ENCODE results near the gene OR6J1. TPM values are rescaled to one million over a fixed set of nuclear protein-coding genes. Genes with fewer than 3 reads are reported as not detected.
"Not testable (repeated sequence)": the region's sequence is repeated elsewhere in the genome, so short reads cannot be mapped to it uniquely, and the experiment has no call there.

Gene OR6J1
- total RNA-seq, 1 experiment from 2014 or later, result 0.18 TPM

DNA sequence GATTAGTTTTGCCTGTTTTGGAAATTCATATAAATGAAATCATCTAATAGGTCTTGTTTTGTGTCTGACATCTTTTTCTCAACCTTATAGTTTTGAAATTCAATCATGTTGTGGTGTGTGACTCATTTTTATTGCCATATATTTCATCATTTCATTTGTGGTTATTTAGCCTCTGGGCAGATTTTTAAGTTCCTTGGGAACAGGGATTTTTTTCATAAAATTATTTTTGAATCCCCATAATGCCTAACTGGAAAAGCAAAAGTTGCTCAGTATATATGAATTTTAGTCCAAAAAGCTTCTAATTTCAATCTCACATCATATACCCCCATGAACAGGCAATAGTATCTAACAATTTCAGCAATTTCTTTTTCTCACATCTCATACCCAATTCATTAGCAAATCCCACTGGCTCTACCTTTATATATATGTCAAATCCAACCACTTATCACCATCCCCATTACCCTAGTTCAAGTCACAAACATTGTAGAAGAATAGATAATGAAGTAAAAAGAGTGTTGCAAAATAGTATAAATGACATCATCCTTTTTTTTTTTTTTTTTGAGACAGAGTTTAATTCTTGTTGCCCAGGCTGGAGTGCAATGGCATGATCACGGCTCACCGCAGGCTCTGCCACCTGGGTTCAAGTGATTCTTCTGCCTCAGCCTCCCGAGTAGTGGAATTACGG, 2.6 kb upstream of the OR6J1 start:
- H3K9me3 ChIP-seq, result no peaks in the 10 kb centered on the region
- intact Hi-C loops (cut with micrococcal nuclease; ENCODE audit: unreplicated experiment), result no loop called here
- TF ChIP-seq, protein P1, sequence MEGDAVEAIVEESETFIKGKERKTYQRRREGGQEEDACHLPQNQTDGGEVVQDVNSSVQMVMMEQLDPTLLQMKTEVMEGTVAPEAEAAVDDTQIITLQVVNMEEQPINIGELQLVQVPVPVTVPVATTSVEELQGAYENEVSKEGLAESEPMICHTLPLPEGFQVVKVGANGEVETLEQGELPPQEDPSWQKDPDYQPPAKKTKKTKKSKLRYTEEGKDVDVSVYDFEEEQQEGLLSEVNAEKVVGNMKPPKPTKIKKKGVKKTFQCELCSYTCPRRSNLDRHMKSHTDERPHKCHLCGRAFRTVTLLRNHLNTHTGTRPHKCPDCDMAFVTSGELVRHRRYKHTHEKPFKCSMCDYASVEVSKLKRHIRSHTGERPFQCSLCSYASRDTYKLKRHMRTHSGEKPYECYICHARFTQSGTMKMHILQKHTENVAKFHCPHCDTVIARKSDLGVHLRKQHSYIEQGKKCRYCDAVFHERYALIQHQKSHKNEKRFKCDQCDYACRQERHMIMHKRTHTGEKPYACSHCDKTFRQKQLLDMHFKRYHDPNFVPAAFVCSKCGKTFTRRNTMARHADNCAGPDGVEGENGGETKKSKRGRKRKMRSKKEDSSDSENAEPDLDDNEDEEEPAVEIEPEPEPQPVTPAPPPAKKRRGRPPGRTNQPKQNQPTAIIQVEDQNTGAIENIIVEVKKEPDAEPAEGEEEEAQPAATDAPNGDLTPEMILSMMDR (IDR thresholded peaks at IDR 0.05; ENCODE audit: insufficient read depth in 1 of 2, low read depth in 1 of 2, low read length in 1 of 2, severe bottlenecking in 1 of 2, unreplicated experiment in 1 of 2), result no peak
- Mint-ChIP-seq H3K4me3 (ENCODE audit: unreplicated experiment) (no peak overlapping the region), H3K27me3 (ENCODE audit: insufficient read depth, unreplicated experiment) (no peaks in the 10 kb centered on the region), H3K9me3 (ENCODE audit: unreplicated experiment) (no peaks in the 10 kb centered on the region), H3K36me3 (ENCODE audit: insufficient read depth, unreplicated experiment) (peaks cover 3% of the 10 kb centered on the region), H3K27ac (ENCODE audit: unreplicated experiment) (no peak overlapping the region), H3K4me1 (ENCODE audit: low read depth, unreplicated experiment) (peaks cover 17% of the 10 kb centered on the region)
- BruUV-seq (replicated peaks), result no TSS peak
- H3K4me1 ChIP-seq, result peaks cover 18% of the 10 kb centered on the region
- H3K4me3 ChIP-seq (ENCODE audit: low read depth, low read length), result no peak overlapping the region
- no peaks in the 10 kb centered on the region for H3K27me3 ChIP-seq (replicated peaks; ENCODE audit: control insufficient read depth, insufficient read depth, low read length)
- ChIA-PET CTCF (no interaction called here), POLR2A (no interaction called here)
- H3K36me3 ChIP-seq (ENCODE audit: control insufficient read depth, insufficient read depth, low read length), result no peaks in the 10 kb centered on the region
- no peak for DNase-seq

DNA sequence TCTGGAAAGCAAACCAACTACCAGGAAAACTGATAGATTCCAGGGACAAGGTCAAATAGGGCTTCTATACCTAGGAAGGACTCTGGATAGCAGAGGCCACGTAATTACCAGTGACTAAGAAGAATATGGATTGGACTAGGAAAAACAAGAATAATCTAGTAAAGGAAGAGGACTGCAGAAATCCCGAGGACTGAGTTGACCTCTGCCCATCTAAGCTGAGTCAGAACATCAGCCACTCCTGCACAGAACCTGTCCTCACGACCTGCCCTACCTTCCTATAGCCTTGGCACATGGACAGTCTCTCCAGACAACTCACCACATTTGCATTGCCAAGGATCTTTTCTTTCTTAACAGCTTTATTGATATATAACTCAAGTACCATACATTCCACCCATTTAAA, 2.3 kb downstream of the OR6J1 start:
- no peaks in the 10 kb centered on the region for H3K27me3 ChIP-seq (replicated peaks; ENCODE audit: control insufficient read depth, insufficient read depth, low read length)
- H3K4me3 Mint-ChIP-seq (ENCODE audit: unreplicated experiment), result no peak overlapping the region
- DNase-seq, result no peak
- H3K4me1 ChIP-seq, result peaks cover 14% of the 10 kb centered on the region
- ChIA-PET POLR2A (no interaction called here), CTCF (interaction anchor here (0.8 kb wide), 1 partner anchor 80 kb away, joined by 3 read pairs; no protein-coding TSS in a partner anchor)
- no peaks in the 10 kb centered on the region for H3K36me3 Mint-ChIP-seq (ENCODE audit: insufficient read depth, unreplicated experiment)
- peaks cover 17% of the 10 kb centered on the region for H3K4me1 Mint-ChIP-seq (ENCODE audit: low read depth, unreplicated experiment)
- H3K4me3 ChIP-seq (ENCODE audit: low read depth, low read length), result no peak overlapping the region
- H3K9me3 ChIP-seq, result no peaks in the 10 kb centered on the region
- intact Hi-C loops (cut with micrococcal nuclease; ENCODE audit: unreplicated experiment), result no loop called here
- TF ChIP-seq, protein P1 (IDR thresholded peaks at IDR 0.05; ENCODE audit: insufficient read depth in 1 of 2, low read depth in 1 of 2, low read length in 1 of 2, severe bottlenecking in 1 of 2, unreplicated experiment in 1 of 2), result no peak
- no peaks in the 10 kb centered on the region for H3K36me3 ChIP-seq (ENCODE audit: control insufficient read depth, insufficient read depth, low read length)
- H3K9me3 Mint-ChIP-seq (ENCODE audit: unreplicated experiment), result no peaks in the 10 kb centered on the region
- no peaks in the 10 kb centered on the region for H3K27me3 Mint-ChIP-seq (ENCODE audit: insufficient read depth, unreplicated experiment)
- BruUV-seq (replicated peaks), result no TSS peak
- H3K27ac Mint-ChIP-seq (ENCODE audit: unreplicated experiment), result no peak overlapping the region

DNA sequence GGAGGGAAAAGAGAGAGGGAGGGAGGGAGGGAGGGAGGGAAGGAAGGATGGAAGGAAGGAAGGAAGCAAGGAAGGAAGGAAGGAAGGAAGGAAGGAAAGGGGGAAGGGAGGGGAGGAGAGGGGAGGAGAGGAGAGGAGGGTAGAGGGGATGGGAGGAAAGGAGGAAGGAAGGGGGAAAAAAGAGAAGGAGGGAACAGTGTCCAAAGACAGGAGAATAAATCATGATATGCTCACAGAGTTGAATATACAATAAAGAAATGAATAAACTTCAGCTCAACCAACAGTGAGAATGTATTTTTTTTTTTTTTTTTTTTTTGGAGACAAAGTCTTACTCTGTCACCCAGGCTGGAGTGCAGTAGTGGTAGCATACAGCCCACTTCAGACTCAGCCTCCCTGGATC, 4.0 kb downstream of the OR6J1 start:
- CTCF ChIA-PET, result no interaction called here
- intact Hi-C loops (cut with micrococcal nuclease; ENCODE audit: unreplicated experiment), result no loop called here
- Mint-ChIP-seq H3K9me3 (ENCODE audit: unreplicated experiment) (no peaks in the 10 kb centered on the region), H3K4me3 (ENCODE audit: unreplicated experiment) (no peak overlapping the region), H3K27ac (ENCODE audit: unreplicated experiment) (no peak overlapping the region), H3K4me1 (ENCODE audit: low read depth, unreplicated experiment) (peaks cover 17% of the 10 kb centered on the region), H3K36me3 (ENCODE audit: insufficient read depth, unreplicated experiment) (peaks cover 5% of the 10 kb centered on the region), H3K27me3 (ENCODE audit: insufficient read depth, unreplicated experiment) (no peaks in the 10 kb centered on the region)
- Histone ChIP-seq H3K4me1 (peaks cover 14% of the 10 kb centered on the region), H3K27me3 (replicated peaks; ENCODE audit: control insufficient read depth, insufficient read depth, low read length) (no peaks in the 10 kb centered on the region), H3K36me3 (ENCODE audit: control insufficient read depth, insufficient read depth, low read length) (no peaks in the 10 kb centered on the region), H3K4me3 (ENCODE audit: low read depth, low read length) (no peak overlapping the region), H3K9me3 (no peaks in the 10 kb centered on the region)
- TF ChIP-seq, protein P1 (IDR thresholded peaks at IDR 0.05; ENCODE audit: insufficient read depth in 1 of 2, low read depth in 1 of 2, low read length in 1 of 2, severe bottlenecking in 1 of 2, unreplicated experiment in 1 of 2), result no peak
- no TSS peak for BruUV-seq (replicated peaks)
- POLR2A ChIA-PET, result no interaction called here
- DNase-seq, result no peak

DNA sequence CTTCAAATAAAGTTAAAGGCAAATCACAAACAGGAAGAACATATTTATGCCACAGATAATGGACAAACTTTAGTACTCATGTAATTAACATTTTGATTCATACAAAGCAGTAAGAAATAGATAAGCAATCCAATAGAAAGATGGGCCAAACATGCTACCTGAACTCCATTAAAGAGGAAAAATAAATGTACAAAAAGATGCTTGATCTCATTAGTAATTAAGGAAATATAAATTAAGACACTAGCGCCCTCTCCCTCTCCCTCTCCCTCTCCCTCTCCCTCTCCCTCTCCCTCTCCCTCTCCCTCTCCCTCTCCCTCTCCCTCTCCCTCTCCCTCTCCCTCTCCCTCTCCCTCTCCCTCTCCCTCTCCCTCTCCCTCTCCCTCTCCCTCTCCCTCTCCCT, 8.2 kb downstream of the OR6J1 start:
- H3K27me3 ChIP-seq (replicated peaks; ENCODE audit: control insufficient read depth, insufficient read depth, low read length); H3K36me3 ChIP-seq (ENCODE audit: control insufficient read depth, insufficient read depth, low read length); H3K4me1 Mint-ChIP-seq (ENCODE audit: low read depth, unreplicated experiment); DNase-seq; H3K36me3 Mint-ChIP-seq (ENCODE audit: insufficient read depth, unreplicated experiment); H3K27ac Mint-ChIP-seq (ENCODE audit: unreplicated experiment); intact Hi-C loops (cut with micrococcal nuclease; ENCODE audit: unreplicated experiment); BruUV-seq (replicated peaks); H3K4me3 ChIP-seq (ENCODE audit: low read depth, low read length); H3K4me1 ChIP-seq; H3K9me3 ChIP-seq; CTCF ChIA-PET; H3K4me3 Mint-ChIP-seq (ENCODE audit: unreplicated experiment); H3K27me3 Mint-ChIP-seq (ENCODE audit: insufficient read depth, unreplicated experiment); POLR2A ChIA-PET: not testable (repeated sequence)
- peaks cover 24% of the 10 kb centered on the region for H3K9me3 Mint-ChIP-seq (ENCODE audit: unreplicated experiment)

Data from Caco-2 (cell line).